Thyroid gland (tissue), 4 donors: ENCODE measurements around the gene RB1.

Source experiments
- POLR2A ChIP-seq, 2 donors: fragments of 450-650 bp; IDR thresholded peaks; one replicate each; pipeline ENCODE4 v1.6.1; 2017; ENCODE audit warnings: antibody characterized with exemption in 2 of 2, mild to moderate bottlenecking in 2 of 2, moderate library complexity in 1 of 2
- TF ChIP-seq, protein P1 (sequence below), 6 experiments: fragments of 200-600 bp in 3 of 6; fragments of 450-650 bp in 3 of 6; sonication (generic) in 3 of 6; IDR thresholded peaks; one replicate each; pipeline ENCODE4 v1.5.1; 2016 to 2019; ENCODE audit warnings: antibody characterized with exemption in 6 of 6, mild to moderate bottlenecking in 2 of 6, inconsistent platforms in 1 of 6, moderate library complexity in 1 of 6

DNA sequence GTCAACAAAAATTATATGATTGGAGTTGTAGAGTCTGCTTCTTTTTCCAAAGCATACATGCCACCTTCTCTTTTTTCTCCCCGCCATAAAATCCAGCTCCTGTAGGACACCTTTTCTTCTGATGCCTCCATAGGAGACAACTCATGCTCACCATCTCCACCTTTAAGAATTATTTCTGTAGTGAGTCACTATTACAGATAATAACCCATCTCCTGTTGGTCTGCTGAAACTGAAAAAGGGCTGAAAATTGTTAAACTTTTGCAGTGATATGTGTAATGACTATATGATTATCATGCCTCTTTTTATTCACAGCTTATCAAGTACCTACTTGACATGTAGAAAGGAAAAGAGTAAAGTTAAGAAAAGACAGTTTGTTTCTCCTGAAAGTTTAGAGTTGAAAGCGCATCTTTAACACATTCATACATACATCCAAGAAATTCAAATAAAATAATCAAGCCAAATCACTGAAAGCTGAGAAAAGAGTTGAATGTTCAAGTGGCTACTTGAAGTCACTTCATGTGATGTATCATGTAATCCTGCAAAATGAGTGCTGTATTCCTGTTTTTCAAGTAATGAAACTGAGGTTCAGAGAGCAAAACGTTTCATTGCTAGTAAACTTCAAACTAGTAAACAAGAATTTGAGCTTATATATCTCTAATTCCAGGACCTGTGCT lies 144.9 kb downstream of the RB1 start:
- TF ChIP-seq, protein P1, sequence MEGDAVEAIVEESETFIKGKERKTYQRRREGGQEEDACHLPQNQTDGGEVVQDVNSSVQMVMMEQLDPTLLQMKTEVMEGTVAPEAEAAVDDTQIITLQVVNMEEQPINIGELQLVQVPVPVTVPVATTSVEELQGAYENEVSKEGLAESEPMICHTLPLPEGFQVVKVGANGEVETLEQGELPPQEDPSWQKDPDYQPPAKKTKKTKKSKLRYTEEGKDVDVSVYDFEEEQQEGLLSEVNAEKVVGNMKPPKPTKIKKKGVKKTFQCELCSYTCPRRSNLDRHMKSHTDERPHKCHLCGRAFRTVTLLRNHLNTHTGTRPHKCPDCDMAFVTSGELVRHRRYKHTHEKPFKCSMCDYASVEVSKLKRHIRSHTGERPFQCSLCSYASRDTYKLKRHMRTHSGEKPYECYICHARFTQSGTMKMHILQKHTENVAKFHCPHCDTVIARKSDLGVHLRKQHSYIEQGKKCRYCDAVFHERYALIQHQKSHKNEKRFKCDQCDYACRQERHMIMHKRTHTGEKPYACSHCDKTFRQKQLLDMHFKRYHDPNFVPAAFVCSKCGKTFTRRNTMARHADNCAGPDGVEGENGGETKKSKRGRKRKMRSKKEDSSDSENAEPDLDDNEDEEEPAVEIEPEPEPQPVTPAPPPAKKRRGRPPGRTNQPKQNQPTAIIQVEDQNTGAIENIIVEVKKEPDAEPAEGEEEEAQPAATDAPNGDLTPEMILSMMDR (IDR thresholded peaks at IDR 0.05) = no peak
- no peak for TF ChIP-seq POLR2A (IDR thresholded peaks at IDR 0.05)
